ENCODE data around the gene SH3GL2.

The SH3GL2 gene

GRCh38 chr9:17648516-17648915, 69.7 kb downstream of the SH3GL2 start:
- H3K4me3 ChIP-seq (replicated peaks; ENCODE audit: low read depth, low read length): no peak overlapping the region
- TF ChIP-seq CTCF (IDR thresholded peaks at IDR 0.05; ENCODE audit: low read depth, low read length, missing control alignments): no peak
- no peak for DNase-seq (ENCODE audit: extremely low read depth, low read depth)

- DNase-seq (ENCODE audit: extremely low read depth, low read depth): no peak
- no peak for TF ChIP-seq CTCF (IDR thresholded peaks at IDR 0.05; ENCODE audit: low read depth, low read length, missing control alignments)
- H3K4me3 ChIP-seq (replicated peaks; ENCODE audit: low read depth, low read length): no peak overlapping the region
These were observed 72.9 kb downstream of the SH3GL2 start for GRCh38 chr9:17651725-17652124.

GRCh38 chr9:17653947-17654465, 75.1 kb downstream of the SH3GL2 start:
- no peak overlapping the region for H3K4me3 ChIP-seq (replicated peaks; ENCODE audit: low read depth, low read length)
- DNase-seq (ENCODE audit: extremely low read depth, low read depth): no peak
- TF ChIP-seq CTCF (IDR thresholded peaks at IDR 0.05; ENCODE audit: low read depth, low read length, missing control alignments): no peak

- no peak overlapping the region for H3K4me3 ChIP-seq (replicated peaks; ENCODE audit: low read depth, low read length)
- no peak for DNase-seq (ENCODE audit: extremely low read depth, low read depth)
- TF ChIP-seq CTCF (IDR thresholded peaks at IDR 0.05; ENCODE audit: low read depth, low read length, missing control alignments): no peak
These were observed 78.0 kb downstream of the SH3GL2 start for GRCh38 chr9:17656889-17657288.

- no peak overlapping the region for H3K4me3 ChIP-seq (replicated peaks; ENCODE audit: low read depth, low read length)
- TF ChIP-seq CTCF (IDR thresholded peaks at IDR 0.05; ENCODE audit: low read depth, low read length, missing control alignments): no peak
- no peak for DNase-seq (ENCODE audit: extremely low read depth, low read depth)
These were observed 79.4 kb downstream of the SH3GL2 start for GRCh38 chr9:17658237-17658636.

- no peak for TF ChIP-seq CTCF (IDR thresholded peaks at IDR 0.05; ENCODE audit: low read depth, low read length, missing control alignments)
These were observed 81.3 kb downstream of the SH3GL2 start for GRCh38 chr9:17660158-17660557.

GRCh38 chr9:17665450-17665849, 86.6 kb downstream of the SH3GL2 start:
- H3K4me3 ChIP-seq (replicated peaks; ENCODE audit: low read depth, low read length): no peak overlapping the region
- no peak for TF ChIP-seq CTCF (IDR thresholded peaks at IDR 0.05; ENCODE audit: low read depth, low read length, missing control alignments)
- no peak for DNase-seq (ENCODE audit: extremely low read depth, low read depth)

More at GRCh38 chr9:17660158-17660557, 81.3 kb downstream of the SH3GL2 start:
- H3K4me3 ChIP-seq (replicated peaks; ENCODE audit: low read depth, low read length): no peak overlapping the region
- no peak for DNase-seq (ENCODE audit: extremely low read depth, low read depth)

Data from HFF-Myc (cell line).